ENCODE data around the gene CAMTA1.

DNA sequence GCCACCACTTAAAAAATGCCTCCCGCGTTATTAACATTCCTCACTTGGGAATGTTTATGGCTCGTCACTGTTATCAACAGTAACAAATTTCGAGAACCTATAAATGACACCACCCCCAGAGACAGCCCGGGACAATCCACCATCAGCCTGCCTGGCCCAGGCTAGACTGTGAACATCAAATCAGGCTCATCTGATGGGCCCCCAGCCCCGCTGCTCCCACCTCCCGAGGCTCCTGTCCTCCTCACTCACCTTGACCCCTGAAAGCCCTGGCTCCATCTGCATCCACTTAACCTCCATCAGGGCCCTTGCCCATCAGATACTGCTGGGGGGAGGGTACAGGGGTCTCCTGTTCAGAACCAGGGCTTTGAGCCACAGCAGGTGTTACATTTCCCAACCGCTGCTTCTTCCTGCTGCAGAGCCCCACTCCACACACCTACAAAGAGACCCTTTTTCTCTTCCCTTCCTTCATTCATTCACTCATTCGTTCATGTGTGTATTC lies 829.4 kb downstream of the CAMTA1 start:
- TF ChIP-seq, protein P1, sequence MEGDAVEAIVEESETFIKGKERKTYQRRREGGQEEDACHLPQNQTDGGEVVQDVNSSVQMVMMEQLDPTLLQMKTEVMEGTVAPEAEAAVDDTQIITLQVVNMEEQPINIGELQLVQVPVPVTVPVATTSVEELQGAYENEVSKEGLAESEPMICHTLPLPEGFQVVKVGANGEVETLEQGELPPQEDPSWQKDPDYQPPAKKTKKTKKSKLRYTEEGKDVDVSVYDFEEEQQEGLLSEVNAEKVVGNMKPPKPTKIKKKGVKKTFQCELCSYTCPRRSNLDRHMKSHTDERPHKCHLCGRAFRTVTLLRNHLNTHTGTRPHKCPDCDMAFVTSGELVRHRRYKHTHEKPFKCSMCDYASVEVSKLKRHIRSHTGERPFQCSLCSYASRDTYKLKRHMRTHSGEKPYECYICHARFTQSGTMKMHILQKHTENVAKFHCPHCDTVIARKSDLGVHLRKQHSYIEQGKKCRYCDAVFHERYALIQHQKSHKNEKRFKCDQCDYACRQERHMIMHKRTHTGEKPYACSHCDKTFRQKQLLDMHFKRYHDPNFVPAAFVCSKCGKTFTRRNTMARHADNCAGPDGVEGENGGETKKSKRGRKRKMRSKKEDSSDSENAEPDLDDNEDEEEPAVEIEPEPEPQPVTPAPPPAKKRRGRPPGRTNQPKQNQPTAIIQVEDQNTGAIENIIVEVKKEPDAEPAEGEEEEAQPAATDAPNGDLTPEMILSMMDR (IDR thresholded peaks at IDR 0.05; ENCODE audit: insufficient read depth, low read length, poor library complexity, severe bottlenecking), result no peak
- no peak for TF ChIP-seq EZH2phosphoT487 (conservative IDR thresholded peaks at IDR 0.05; ENCODE audit: low read length)

Data from SU-DHL-6 (cell line).